ENCODE measurements around the gene SH3RF3.

The SH3RF3 gene

GRCh38 chr2:109259671-109260070 is 130.7 kb downstream of the SH3RF3 start:
- TF ChIP-seq CTCF (IDR thresholded peaks at IDR 0.05; ENCODE audit: low read depth, low read length), result no peak
- no peak for DNase-seq (ENCODE audit: extremely low read depth, low read depth)

- no peak for TF ChIP-seq CTCF (IDR thresholded peaks at IDR 0.05; ENCODE audit: low read depth, low read length)
- DNase-seq (ENCODE audit: extremely low read depth, low read depth), result no peak
Measured at GRCh38 chr2:109260116-109260855, 131.3 kb downstream of the SH3RF3 start.

DNA sequence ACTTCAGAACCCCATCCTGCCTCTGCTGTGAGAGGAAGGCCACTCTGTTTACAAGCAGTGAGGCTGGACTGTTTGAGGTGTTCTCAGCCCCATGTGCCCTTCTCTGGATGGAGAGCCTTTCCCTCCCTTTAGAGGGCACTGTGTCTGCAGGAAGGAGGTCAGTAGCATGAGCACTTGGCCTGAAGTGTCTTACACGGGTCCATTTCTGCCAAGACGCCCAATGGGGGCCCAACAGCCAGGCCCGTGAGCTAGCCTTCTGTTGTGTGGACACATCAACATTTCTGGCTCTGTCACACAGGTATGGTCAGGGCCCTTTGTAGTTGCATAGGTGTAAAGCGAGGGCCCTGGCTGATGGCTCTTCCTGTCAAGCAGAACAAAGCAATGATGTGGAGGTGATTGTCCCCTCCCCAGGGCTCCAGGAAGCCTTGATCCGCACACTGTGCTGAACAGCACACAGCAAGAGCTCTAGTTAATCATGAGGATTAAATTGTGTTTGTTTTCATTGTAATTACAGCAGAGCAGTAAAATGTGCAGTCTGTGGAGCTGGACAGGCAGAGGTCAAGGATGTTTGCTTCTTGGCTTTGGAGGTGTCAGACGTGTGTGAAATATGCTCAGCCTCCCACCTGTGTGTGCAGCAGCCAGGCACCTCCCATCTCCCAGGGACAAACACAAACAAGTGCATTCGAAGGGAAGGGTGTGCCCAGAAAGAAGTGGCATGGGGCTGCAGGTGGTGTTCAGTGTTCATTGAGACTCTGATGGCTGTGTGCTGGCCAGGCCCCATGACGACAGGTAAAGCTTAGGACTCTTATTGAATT is 132.1 kb downstream of the SH3RF3 start:
- no peak for DNase-seq (ENCODE audit: extremely low read depth, low read depth)
- peak; percentile 23 for TF ChIP-seq CTCF (IDR thresholded peaks at IDR 0.05; ENCODE audit: low read depth, low read length)

DNA sequence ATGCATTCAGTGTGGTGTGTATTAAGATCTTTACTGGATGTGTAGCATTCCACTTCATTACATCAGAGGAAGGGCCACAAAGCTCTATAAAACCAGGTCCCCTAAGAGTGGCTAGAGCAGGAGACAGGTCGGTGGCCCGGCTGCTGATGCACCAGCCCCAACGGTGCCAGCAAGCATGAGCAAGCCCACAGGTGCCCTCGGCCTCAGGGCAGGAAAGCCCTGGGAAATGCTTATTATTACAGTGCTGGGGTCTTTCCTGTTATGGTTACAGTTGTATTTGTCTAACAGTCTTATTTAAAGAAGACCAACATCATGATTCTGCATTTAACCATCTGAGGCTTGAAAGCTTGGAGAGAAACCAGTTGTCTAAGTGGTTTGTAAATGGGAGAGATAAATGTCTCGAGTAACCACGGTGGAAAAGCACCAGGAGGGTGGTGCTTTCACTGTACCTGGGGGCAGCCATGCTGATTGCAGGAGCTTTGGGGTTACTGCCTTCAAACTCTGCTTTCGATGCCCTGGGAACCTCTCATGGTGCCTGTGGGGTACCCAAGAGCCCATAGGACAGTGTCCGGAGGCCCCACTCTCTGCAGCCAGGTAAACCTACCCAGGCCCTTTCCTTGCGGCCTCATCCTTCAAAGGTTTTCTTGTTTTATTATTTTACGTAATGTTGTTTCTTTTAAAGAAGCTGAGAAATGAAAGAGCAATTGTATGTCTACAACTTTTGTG is 133.1 kb downstream of the SH3RF3 start:
- TF ChIP-seq CTCF (IDR thresholded peaks at IDR 0.05; ENCODE audit: low read depth, low read length), result no peak
- no peak for DNase-seq (ENCODE audit: extremely low read depth, low read depth)

DNA sequence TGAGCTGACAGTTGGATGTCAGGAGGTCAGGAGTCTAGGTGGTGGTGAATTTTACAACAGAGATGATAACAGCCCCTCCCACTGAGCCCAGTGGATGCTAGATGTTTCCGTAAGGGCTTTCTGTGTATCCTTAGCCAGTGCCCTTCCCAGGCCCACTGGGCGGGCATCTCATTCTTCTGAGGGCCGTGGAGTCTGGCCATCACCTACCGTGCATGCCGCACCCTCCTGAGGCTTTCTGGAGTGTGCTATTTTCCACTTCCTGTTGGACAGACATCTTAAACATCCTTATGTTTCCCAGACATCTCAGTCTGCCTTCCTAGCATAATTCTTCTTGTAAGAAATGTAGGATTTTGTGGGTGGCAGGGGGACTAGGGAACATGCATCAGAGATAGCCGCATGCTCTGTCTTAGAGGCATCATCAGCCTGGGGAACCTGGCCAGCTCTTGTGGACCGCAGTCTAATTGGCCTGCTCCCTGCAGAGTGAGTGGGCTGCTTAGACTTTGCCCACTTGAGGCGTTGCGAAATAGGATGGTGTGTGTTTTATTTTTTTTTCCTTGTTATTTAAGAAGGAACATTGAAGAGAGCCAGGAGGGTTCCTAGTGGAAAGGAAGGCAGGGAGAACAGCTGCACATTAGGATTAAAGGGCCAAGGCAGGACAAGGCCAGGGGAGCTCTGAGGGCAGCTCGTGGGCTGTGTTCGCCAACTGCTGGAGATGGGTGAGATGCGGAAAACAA is 135.8 kb downstream of the SH3RF3 start:
- TF ChIP-seq CTCF (IDR thresholded peaks at IDR 0.05; ENCODE audit: low read depth, low read length), result no peak
- DNase-seq (ENCODE audit: extremely low read depth, low read depth), result peak; percentile 61

DNA sequence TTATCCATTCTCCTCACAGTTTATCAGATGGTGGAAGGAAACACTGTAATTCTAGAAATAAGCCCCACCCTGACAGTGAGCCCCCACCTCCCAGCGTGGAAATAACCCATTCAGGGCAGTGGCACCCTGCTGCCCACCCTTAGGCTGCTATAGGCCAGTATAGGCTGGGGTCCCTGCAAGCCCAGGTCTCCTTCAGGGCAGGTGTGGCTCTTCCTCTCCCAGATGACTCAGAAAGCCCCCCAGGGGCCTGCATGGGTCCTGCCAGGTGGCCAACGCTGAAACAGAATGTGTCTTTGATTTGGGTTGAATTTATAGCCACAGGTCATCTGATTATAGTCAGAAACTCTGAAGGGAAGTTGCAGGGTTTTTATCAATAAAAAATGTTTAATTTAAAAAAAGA is 136.4 kb downstream of the SH3RF3 start:
- no peak for TF ChIP-seq CTCF (IDR thresholded peaks at IDR 0.05; ENCODE audit: low read depth, low read length)
- DNase-seq (ENCODE audit: extremely low read depth, low read depth), result no peak

All from AG09319 (cell line).